ENCODE data around the gene HAP1.

DNA sequence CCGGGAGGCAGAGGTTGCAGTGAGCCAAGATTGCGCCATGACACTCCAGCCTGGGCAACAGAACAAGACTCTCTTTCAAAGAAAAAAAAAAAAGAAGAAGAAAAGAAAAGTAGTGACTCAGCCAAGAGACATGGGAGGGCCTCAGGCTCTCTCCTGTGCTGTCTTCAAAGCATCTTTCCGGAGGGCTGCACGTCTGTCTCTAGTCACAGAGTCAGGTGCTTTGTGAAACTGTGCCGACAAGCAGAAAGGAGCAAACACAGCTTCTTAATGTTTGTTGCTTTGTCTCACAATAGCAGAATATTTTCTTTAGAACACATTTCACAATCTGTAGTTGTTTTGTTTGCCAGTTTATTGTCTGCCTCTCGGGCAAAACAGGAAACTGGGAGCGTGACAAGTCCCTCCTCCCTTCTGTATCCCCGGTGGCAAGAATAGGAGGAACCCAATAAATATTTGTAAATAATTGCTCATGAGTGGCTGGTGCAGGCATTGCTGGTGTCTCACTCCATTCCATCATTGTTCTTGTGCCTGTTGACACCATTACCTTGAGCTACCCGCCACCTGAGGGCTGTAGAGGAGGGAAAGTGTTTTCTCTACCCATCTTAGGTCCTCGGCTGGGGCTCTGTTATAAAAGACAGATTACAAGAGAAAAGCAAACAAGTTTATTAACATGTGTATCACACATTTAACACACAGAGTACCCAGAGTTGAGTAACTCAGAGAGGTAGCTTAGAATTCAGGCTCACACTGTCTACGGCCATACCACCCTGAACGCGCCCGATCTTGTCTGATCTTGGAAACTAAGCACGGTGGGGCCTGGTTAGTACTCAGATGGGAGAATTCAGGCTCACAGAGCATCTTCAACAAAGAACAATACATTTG is 16.8 kb downstream of the HAP1 start:
- TF ChIP-seq, protein P1, sequence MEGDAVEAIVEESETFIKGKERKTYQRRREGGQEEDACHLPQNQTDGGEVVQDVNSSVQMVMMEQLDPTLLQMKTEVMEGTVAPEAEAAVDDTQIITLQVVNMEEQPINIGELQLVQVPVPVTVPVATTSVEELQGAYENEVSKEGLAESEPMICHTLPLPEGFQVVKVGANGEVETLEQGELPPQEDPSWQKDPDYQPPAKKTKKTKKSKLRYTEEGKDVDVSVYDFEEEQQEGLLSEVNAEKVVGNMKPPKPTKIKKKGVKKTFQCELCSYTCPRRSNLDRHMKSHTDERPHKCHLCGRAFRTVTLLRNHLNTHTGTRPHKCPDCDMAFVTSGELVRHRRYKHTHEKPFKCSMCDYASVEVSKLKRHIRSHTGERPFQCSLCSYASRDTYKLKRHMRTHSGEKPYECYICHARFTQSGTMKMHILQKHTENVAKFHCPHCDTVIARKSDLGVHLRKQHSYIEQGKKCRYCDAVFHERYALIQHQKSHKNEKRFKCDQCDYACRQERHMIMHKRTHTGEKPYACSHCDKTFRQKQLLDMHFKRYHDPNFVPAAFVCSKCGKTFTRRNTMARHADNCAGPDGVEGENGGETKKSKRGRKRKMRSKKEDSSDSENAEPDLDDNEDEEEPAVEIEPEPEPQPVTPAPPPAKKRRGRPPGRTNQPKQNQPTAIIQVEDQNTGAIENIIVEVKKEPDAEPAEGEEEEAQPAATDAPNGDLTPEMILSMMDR (IDR thresholded peaks at IDR 0.05; ENCODE audit: poor library complexity) = no peak
- TF ChIP-seq EZH2 (IDR thresholded peaks at IDR 0.05; ENCODE audit: borderline replicate concordance) (no peak), EZH2phosphoT487 (IDR thresholded peaks at IDR 0.05; ENCODE audit: low read depth, severe bottlenecking, unreplicated experiment) (no peak)

Data from hepatocyte (in vitro differentiated cells).